Panc1 (cell line): ENCODE data around the gene WWOX. TPM values are rescaled to one million over a fixed set of nuclear protein-coding genes. Genes with fewer than 3 reads are reported as not detected.

Source experiments
- ATAC-seq: fragments of 200-7000 bp; cut with Tn5 transposase; 2 replicates; pipeline ENCODE4 v1.9.1; 2020; ENCODE audit warnings: mild to moderate bottlenecking, moderate library complexity
- BruUV-seq: library from RNA; stranded (reverse); fragments of 400-500 nt; replicated peaks from 2 replicates; lab custom pipeline; 2021; lab: Mats Ljungman, UMichigan
- CTCF ChIA-PET: fragments of 300-600 bp; sonication (Branson Sonifier 250); formaldehyde crosslinking; loops from one replicate; lab custom pipeline; 2022; ENCODE audit warnings: antibody characterized with exemption; lab: Charles Lee
- POLR2A ChIA-PET: fragments of 300-600 bp; sonication (Branson Sonifier 250); formaldehyde crosslinking; loops from one replicate; lab custom pipeline; 2022; ENCODE audit warnings: antibody characterized with exemption; lab: Charles Lee
- DNase-seq: peaks from one replicate; pipeline ENCODE4 v3.0.0-alpha.2; 2010; ENCODE audit warnings: low read depth, low spot score
- H3K27ac ChIP-seq: 2 replicates; pipeline ENCODE4 v1.5.1; 2011; ENCODE audit warnings: mild to moderate bottlenecking, low read length, inconsistent platforms
- H3K27me3 ChIP-seq: fragments of 200-500 bp; sonication (Bioruptor generic); 2 replicates; pipeline ENCODE4 v1.6.0; 2014; ENCODE audit warnings: low read length, inconsistent platforms; ENCODE audit not compliant: control insufficient read depth, insufficient read depth
- H3K36me3 ChIP-seq: fragments of 200-500 bp; sonication (Bioruptor generic); 2 replicates; pipeline ENCODE4 v1.5.1; 2014; ENCODE audit warnings: inconsistent platforms, mild to moderate bottlenecking, low read length, moderate library complexity; ENCODE audit not compliant: control insufficient read depth, insufficient read depth
- H3K4me1 ChIP-seq: 2 replicates; pipeline ENCODE4 v1.5.1; 2011; ENCODE audit warnings: inconsistent platforms, mild to moderate bottlenecking, low read length, moderate library complexity; ENCODE audit not compliant: control insufficient read depth, insufficient read depth
- H3K4me3 ChIP-seq, 2 experiments: 2 replicates each; pipeline ENCODE4 v1.5.1; 2011 to 2012; ENCODE audit warnings: low read depth in 2 of 2, low read length in 2 of 2, mild to moderate bottlenecking in 2 of 2, inconsistent platforms in 1 of 2, moderate library complexity in 1 of 2
- H3K9me3 ChIP-seq: fragments of 200-500 bp; sonication (Bioruptor generic); 2 replicates; pipeline ENCODE4 v1.5.1; 2014; ENCODE audit warnings: low read depth, mild to moderate bottlenecking, inconsistent platforms, low read length, moderate library complexity; ENCODE audit not compliant: control insufficient read depth, insufficient read depth
- CTCF ChIP-seq: fragments of 450-650 bp; IDR thresholded peaks from 2 replicates; pipeline ENCODE4 v1.5.1; 2017; ENCODE audit warnings: mild to moderate bottlenecking
- POLR2AphosphoS5 ChIP-seq: IDR thresholded peaks from 2 replicates; pipeline ENCODE4 v1.6.1; 2012; ENCODE audit warnings: mild to moderate bottlenecking, low read depth, low read length, moderate library complexity
- REST ChIP-seq, 2 experiments: IDR thresholded peaks; 2 replicates each; pipeline ENCODE4 v1.6.1; 2011 to 2012; ENCODE audit warnings: low read depth in 2 of 2, control low read depth in 1 of 2, low read length in 1 of 2, mild to moderate bottlenecking in 1 of 2, moderate library complexity in 1 of 2; ENCODE audit not compliant: insufficient read depth in 1 of 2
- SIN3A ChIP-seq: IDR thresholded peaks from 2 replicates; pipeline ENCODE4 v1.6.1; 2012; ENCODE audit warnings: low read depth, mild to moderate bottlenecking, low read length, moderate library complexity, borderline replicate concordance; ENCODE audit not compliant: insufficient read depth
- TCF7L2 ChIP-seq: IDR thresholded peaks from 2 replicates; pipeline ENCODE4 v1.6.1; 2011; ENCODE audit warnings: mild to moderate bottlenecking, low read depth, low read length, inconsistent platforms
- in situ Hi-C: cut with HindIII; loops from 2 replicates; pipeline ENCODE4 v1.10.0; 2016; ENCODE audit warnings: low sequenced_read_pairs, low pct_unique_long_range_greater_than_20kb
- intact Hi-C: fragments of 100-400 bp; cut with micrococcal nuclease; formaldehyde crosslinking; loops from one replicate; pipeline ENCODE4 v1.10.0; 2022; ENCODE audit not compliant: unreplicated experiment
- total RNA-seq: library from RNA; stranded (reverse); gene quantifications from one replicate; pipeline ENCODE4 v1.2.1, GENCODE V29; 2021; ENCODE audit not compliant: unreplicated experiment

WWOX gene
- total RNA-seq, 1 experiment from 2014 or later = 12.5 TPM

- Histone ChIP-seq H3K27ac (no peak overlapping the region), H3K36me3 (no peaks in the 10 kb centered on the region), H3K9me3 (no peaks in the 10 kb centered on the region), H3K4me1 (no peaks in the 10 kb centered on the region), H3K27me3 (no peaks in the 10 kb centered on the region), H3K4me3 (no peak overlapping the region)
- ATAC-seq = no peak
- intact Hi-C loops = no loop called here
- no peak for DNase-seq
- ChIA-PET CTCF (no interaction called here), POLR2A (no interaction called here)
- no TSS peak for BruUV-seq
- TF ChIP-seq SIN3A (no peak), TCF7L2 (no peak)
- in situ Hi-C loops = no loop called here
Measured at GRCh38 chr16:78474762-78475161, 375.3 kb downstream of the WWOX start.

GRCh38 chr16:78476615-78477014, 377.2 kb downstream of the WWOX start:
- in situ Hi-C loops (no loop called here), intact Hi-C loops (no loop called here)
- no peaks in the 10 kb centered on the region for H3K4me1 ChIP-seq
- DNase-seq = no peak
- BruUV-seq = no TSS peak
- no peaks in the 10 kb centered on the region for H3K36me3 ChIP-seq
- H3K27ac ChIP-seq = no peak overlapping the region
- no peaks in the 10 kb centered on the region for H3K27me3 ChIP-seq
- CTCF ChIA-PET = no interaction called here
- POLR2A ChIA-PET = no interaction called here
- H3K4me3 ChIP-seq = no peak overlapping the region
- no peaks in the 10 kb centered on the region for H3K9me3 ChIP-seq
- no peak for ATAC-seq
- TF ChIP-seq SIN3A (no peak), POLR2AphosphoS5 (no peak), REST (IDR thresholded peaks at IDR 0.05; ENCODE audit: insufficient read depth in 1 of 2, low read depth in 2 of 2, low read length in 1 of 2) (no peak), TCF7L2 (no peak), CTCF (no peak)

- ChIA-PET CTCF (no interaction called here), POLR2A (no interaction called here)
- intact Hi-C loops = no loop called here
- in situ Hi-C loops = no loop called here
- BruUV-seq = no TSS peak
- no peaks in the 10 kb centered on the region for H3K4me1 ChIP-seq
- no peak overlapping the region for H3K4me3 ChIP-seq
- H3K9me3 ChIP-seq = no peaks in the 10 kb centered on the region
- DNase-seq = no peak
- TF ChIP-seq REST (IDR thresholded peaks at IDR 0.05; ENCODE audit: insufficient read depth in 1 of 2, low read depth in 2 of 2, low read length in 1 of 2) = no peak
- TF ChIP-seq SIN3A = no peak
- TF ChIP-seq TCF7L2 = no peak
- no peak for TF ChIP-seq CTCF
- no peak for TF ChIP-seq POLR2AphosphoS5
- H3K36me3 ChIP-seq = no peaks in the 10 kb centered on the region
- H3K27ac ChIP-seq = no peak overlapping the region
- no peaks in the 10 kb centered on the region for H3K27me3 ChIP-seq
- ATAC-seq = no peak
Measured at GRCh38 chr16:78478267-78478861, 378.9 kb downstream of the WWOX start.
